Esophagus squamous epithelium (tissue), 5 donors: ENCODE measurements around the gene ALDOC. TPM values are rescaled to one million over a fixed set of nuclear protein-coding genes. Genes with fewer than 3 reads are reported as not detected.

Experiments used
- DNase-seq: peaks from one replicate; lab custom pipeline; 2025; lab: John Stamatoyannopoulos, UW
- H3K27ac ChIP-seq, 4 donors: fragments of 200-600 bp; sonication (generic); one replicate each; pipeline ENCODE4 v1.5.1; 2016 to 2019; ENCODE audit warnings: mild to moderate bottlenecking in 1 of 4
- H3K27me3 ChIP-seq, 4 donors: fragments of 200-600 bp; sonication (generic); 1 replicate in 3 of 4; 2 replicates in 1 of 4; pipeline versions ENCODE4 v1.5.1 to v1.6.0; 2017 to 2021; ENCODE audit warnings: antibody characterized with exemption in 1 of 4
- H3K36me3 ChIP-seq, 3 donors: fragments of 200-600 bp; sonication (generic); one replicate each; pipeline ENCODE4 v1.5.1; 2016 to 2019
- H3K4me1 ChIP-seq, 3 donors: fragments of 200-600 bp; sonication (generic); one replicate each; pipeline ENCODE4 v1.5.1; 2017 to 2019
- H3K4me3 ChIP-seq, 4 donors: fragments of 200-600 bp; sonication (generic); 1 replicate in 3 of 4; 2 replicates in 1 of 4; pipeline ENCODE4 v1.5.1; 2016 to 2019; ENCODE audit warnings: mild to moderate bottlenecking in 2 of 4, moderate library complexity in 1 of 4
- H3K9me3 ChIP-seq, 3 donors: fragments of 200-600 bp; sonication (generic); one replicate each; pipeline ENCODE4 v1.5.1; 2016 to 2019
- CTCF ChIP-seq, 6 experiments: fragments of 450-650 bp in 4 of 6; fragments of 200-600 bp in 2 of 6; sonication (generic) in 2 of 6; IDR thresholded peaks; one replicate each; pipeline ENCODE4 v1.5.1; 2016 to 2019; ENCODE audit warnings: antibody characterized with exemption in 6 of 6, mild to moderate bottlenecking in 4 of 6, moderate library complexity in 4 of 6
- POLR2A ChIP-seq, 4 donors: fragments of 450-650 bp; IDR thresholded peaks; one replicate each; pipeline ENCODE4 v1.6.1; 2017; ENCODE audit warnings: antibody characterized with exemption in 4 of 4, mild to moderate bottlenecking in 4 of 4, moderate library complexity in 3 of 4
- WGBS, 2 donors: methylation state at CpG; one replicate each; pipeline ENCODE4 v1.1.5; 2018; 5-methylcytosine and 5-hydroxymethylcytosine counted together
- intact Hi-C: fragments of 100-400 bp; cut with DNase I; formaldehyde crosslinking; loops from one replicate; pipeline ENCODE4 v1.15.0; 2022
- total RNA-seq, 4 donors: library from RNA; depleted of rRNA; stranded (reverse); fragments of >200 nt; gene quantifications; one replicate each; pipeline ENCODE4 v1.1.0, GENCODE V29; 2016
- donor health status: DM: yes; HTN: yes; CAD: no.

The ALDOC gene
- total RNA-seq, 4 donors from 2014 or later, result 27.0 to 57.0 (median 44.3) TPM

- peaks cover 0 to 6% (median 0%) of the 10 kb centered on the region in 4 donors for H3K27me3 ChIP-seq
- intact Hi-C loops, result no loop called here
- no peak overlapping the region for H3K4me3 ChIP-seq
- H3K27ac ChIP-seq, result no peak overlapping the region
- peaks cover 0 to 43% (median 0%) of the 10 kb centered on the region in 3 donors for H3K36me3 ChIP-seq
- no peaks in the 10 kb centered on the region for H3K9me3 ChIP-seq
- WGBS, 2 donors, result 73 to 91% methylated on average over 7 to 9 of the region's 11 CpGs
- peaks cover 12 to 50% (median 14%) of the 10 kb centered on the region in 3 donors for H3K4me1 ChIP-seq
- no peak for DNase-seq
- no peak for TF ChIP-seq CTCF (IDR thresholded peaks at IDR 0.05)
- TF ChIP-seq POLR2A (IDR thresholded peaks at IDR 0.05), result no peak
These were observed 41.8 kb downstream of the ALDOC start for GRCh38 chr17:28534740-28535375.

- no peak for TF ChIP-seq CTCF (IDR thresholded peaks at IDR 0.05)
- TF ChIP-seq POLR2A (IDR thresholded peaks at IDR 0.05), result no peak
- peaks cover 0 to 6% (median 0%) of the 10 kb centered on the region in 4 donors for H3K27me3 ChIP-seq
- peaks cover 0 to 43% (median 0%) of the 10 kb centered on the region in 3 donors for H3K36me3 ChIP-seq
- H3K4me3 ChIP-seq, result no peak overlapping the region
- H3K4me1 ChIP-seq, result peaks cover 15 to 66% (median 21%) of the 10 kb centered on the region in 3 donors
- no peak for DNase-seq
- intact Hi-C loops, result no loop called here
- no peaks in the 10 kb centered on the region for H3K9me3 ChIP-seq
- peak overlapping the region; percentile 61 to 84 (median 74) for H3K27ac ChIP-seq
- 20 to 63% methylated on average over 9 to 10 of the region's 16 CpGs for WGBS, 2 donors
These were observed 43.4 kb downstream of the ALDOC start for GRCh38 chr17:28533091-28533807.

- no peak overlapping the region for H3K4me3 ChIP-seq
- peaks cover 0 to 6% (median 0%) of the 10 kb centered on the region in 4 donors for H3K27me3 ChIP-seq
- peak overlapping the region in 3 of 4 donors; percentile 72 to 84 (median 77) for H3K27ac ChIP-seq
- 52 to 55% methylated on average over 3 of the region's 7 CpGs for WGBS, 2 donors
- TF ChIP-seq POLR2A (IDR thresholded peaks at IDR 0.05), result no peak
- TF ChIP-seq CTCF (IDR thresholded peaks at IDR 0.05), result no peak
- H3K9me3 ChIP-seq, result no peaks in the 10 kb centered on the region
- no peak for DNase-seq
- peaks cover 0 to 35% (median 0%) of the 10 kb centered on the region in 3 donors for H3K36me3 ChIP-seq
- intact Hi-C loops, result no loop called here
- peaks cover 21 to 75% (median 29%) of the 10 kb centered on the region in 3 donors for H3K4me1 ChIP-seq
These were observed 44.4 kb downstream of the ALDOC start for GRCh38 chr17:28532050-28532960.

GRCh38 chr17:28530926-28531325 lies 45.8 kb downstream of the ALDOC start:
- DNase-seq, result no peak
- TF ChIP-seq POLR2A (IDR thresholded peaks at IDR 0.05) (no peak), CTCF (IDR thresholded peaks at IDR 0.05) (no peak)
- Histone ChIP-seq H3K4me1 (peaks cover 35 to 89% (median 41%) of the 10 kb centered on the region in 3 donors), H3K9me3 (no peaks in the 10 kb centered on the region), H3K27me3 (peaks cover 0 to 6% (median 0%) of the 10 kb centered on the region in 4 donors), H3K4me3 (no peak overlapping the region), H3K27ac (no peak overlapping the region), H3K36me3 (peaks cover 0 to 25% (median 0%) of the 10 kb centered on the region in 3 donors)
- 76 to 80% methylated on average over 1 to 6 of the region's 7 CpGs for WGBS, 2 donors
- intact Hi-C loops, result no loop called here
